Caco-2 (cell line): ENCODE measurements around the gene RSF1. TPM values are rescaled to one million over a fixed set of nuclear protein-coding genes. Genes with fewer than 3 reads are reported as not detected.

Experiments
- BruUV-seq: library from RNA; stranded (reverse); fragments of 400-500 nt; replicated peaks from 2 replicates; lab custom pipeline; 2021; lab: Mats Ljungman, UMichigan
- CTCF ChIA-PET: fragments of 300-600 bp; sonication (Branson Sonifier 250); formaldehyde crosslinking; loops from one replicate; lab custom pipeline; 2022; ENCODE audit warnings: antibody characterized with exemption; lab: Charles Lee
- POLR2A ChIA-PET: fragments of 300-600 bp; sonication (Branson Sonifier 250); formaldehyde crosslinking; loops from one replicate; lab custom pipeline; 2022; ENCODE audit warnings: antibody characterized with exemption; lab: Charles Lee
- DNase-seq, 2 experiments: peaks; one replicate each; pipeline versions ENCODE4 v3.0.0 to v3.0.0-alpha.2; 2020 to 2022
- H3K27me3 ChIP-seq: replicated peaks from 2 replicates; pipeline ENCODE4 v1.6.0; 2011; ENCODE audit warnings: low read length; ENCODE audit not compliant: control insufficient read depth, insufficient read depth
- H3K36me3 ChIP-seq: 2 replicates; pipeline ENCODE4 v1.5.1; 2011; ENCODE audit warnings: low read length; ENCODE audit not compliant: control insufficient read depth, insufficient read depth
- H3K4me1 ChIP-seq: fragments of 250-450 bp; sonication (Bioruptor Pico); 2 replicates; pipeline ENCODE4 v1.5.1; 2020; ENCODE audit warnings: mild to moderate bottlenecking
- H3K4me3 ChIP-seq: 2 replicates; pipeline ENCODE4 v1.5.1; 2011; ENCODE audit warnings: low read depth, mild to moderate bottlenecking, control low read depth, low read length
- H3K9me3 ChIP-seq: fragments of 250-450 bp; sonication (Bioruptor Pico); 2 replicates; pipeline ENCODE4 v1.5.1; 2020; ENCODE audit warnings: mild to moderate bottlenecking, moderate library complexity
- H3K27ac Mint-ChIP-seq: one replicate; pipeline ENCODE4 v1.8.0; 2022; ENCODE audit warnings: mixed read lengths; ENCODE audit not compliant: unreplicated experiment
- H3K27me3 Mint-ChIP-seq: one replicate; pipeline ENCODE4 v1.8.0; 2022; ENCODE audit warnings: mixed read lengths; ENCODE audit not compliant: insufficient read depth, unreplicated experiment
- H3K36me3 Mint-ChIP-seq: one replicate; pipeline ENCODE4 v1.8.0; 2022; ENCODE audit warnings: mild to moderate bottlenecking, mixed read lengths; ENCODE audit not compliant: insufficient read depth, unreplicated experiment
- H3K4me1 Mint-ChIP-seq: one replicate; pipeline ENCODE4 v1.8.0; 2022; ENCODE audit warnings: low read depth, mixed read lengths; ENCODE audit not compliant: unreplicated experiment
- H3K4me3 Mint-ChIP-seq: one replicate; pipeline ENCODE4 v1.8.0; 2022; ENCODE audit warnings: mild to moderate bottlenecking, moderate library complexity, mixed read lengths; ENCODE audit not compliant: unreplicated experiment
- H3K9me3 Mint-ChIP-seq: one replicate; pipeline ENCODE4 v1.8.0; 2022; ENCODE audit warnings: mixed read lengths; ENCODE audit not compliant: unreplicated experiment
- intact Hi-C: fragments of 100-400 bp; cut with micrococcal nuclease; formaldehyde crosslinking; loops from one replicate; pipeline ENCODE4 v1.10.0; 2022; ENCODE audit not compliant: unreplicated experiment
- total RNA-seq: library from RNA; stranded (reverse); gene quantifications from 2 replicates; pipeline ENCODE4 v1.2.3, GENCODE V29; 2022
- TF ChIP-seq, protein P1 (sequence below), 2 experiments: fragments of 200-600 bp in 1 of 2; IDR thresholded peaks; 1 replicate in 1 of 2; 2 replicates in 1 of 2; pipeline versions ENCODE4 v1.5.1 to v1.8.0; 2011 to 2022; ENCODE audit warnings: antibody characterized with exemption in 1 of 2, control low read depth in 1 of 2, inconsistent platforms in 1 of 2, low read depth in 1 of 2, low read length in 1 of 2, mild to moderate bottlenecking in 1 of 2, moderate library complexity in 1 of 2; ENCODE audit not compliant: insufficient read depth in 1 of 2, severe bottlenecking in 1 of 2, unreplicated experiment in 1 of 2

The RSF1 gene
- total RNA-seq, 1 experiment from 2014 or later = 121 TPM

DNA sequence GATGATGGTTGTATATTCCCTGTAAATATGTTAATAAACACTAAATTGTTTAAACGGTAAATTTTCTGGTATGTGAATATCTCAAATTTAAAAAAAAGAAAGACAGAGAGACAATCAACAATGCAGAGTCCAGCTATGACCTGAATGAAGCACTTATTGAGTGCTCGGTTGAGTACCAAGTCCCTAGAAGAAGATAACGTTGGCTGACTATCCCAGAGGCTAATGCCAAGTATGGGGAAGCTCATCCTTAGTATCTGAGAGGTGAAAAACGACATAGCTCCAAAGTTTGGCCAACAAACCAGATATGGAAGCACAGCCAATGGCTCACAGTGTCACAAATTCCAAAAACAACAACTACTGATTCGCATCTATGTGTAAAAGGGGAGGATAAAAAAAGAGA lies 71.3 kb downstream of the RSF1 start:
- Mint-ChIP-seq H3K36me3 (peaks cover 49% of the 10 kb centered on the region), H3K9me3 (peaks cover 6% of the 10 kb centered on the region), H3K27me3 (no peaks in the 10 kb centered on the region), H3K4me3 (no peak overlapping the region), H3K27ac (no peak overlapping the region), H3K4me1 (peaks cover 63% of the 10 kb centered on the region)
- Histone ChIP-seq H3K9me3 (no peaks in the 10 kb centered on the region), H3K4me1 (peaks cover 57% of the 10 kb centered on the region), H3K4me3 (no peak overlapping the region), H3K27me3 (no peaks in the 10 kb centered on the region), H3K36me3 (no peaks in the 10 kb centered on the region)
- intact Hi-C loops = no loop called here
- CTCF ChIA-PET = no interaction called here
- POLR2A ChIA-PET = no interaction called here
- TF ChIP-seq, protein P1, sequence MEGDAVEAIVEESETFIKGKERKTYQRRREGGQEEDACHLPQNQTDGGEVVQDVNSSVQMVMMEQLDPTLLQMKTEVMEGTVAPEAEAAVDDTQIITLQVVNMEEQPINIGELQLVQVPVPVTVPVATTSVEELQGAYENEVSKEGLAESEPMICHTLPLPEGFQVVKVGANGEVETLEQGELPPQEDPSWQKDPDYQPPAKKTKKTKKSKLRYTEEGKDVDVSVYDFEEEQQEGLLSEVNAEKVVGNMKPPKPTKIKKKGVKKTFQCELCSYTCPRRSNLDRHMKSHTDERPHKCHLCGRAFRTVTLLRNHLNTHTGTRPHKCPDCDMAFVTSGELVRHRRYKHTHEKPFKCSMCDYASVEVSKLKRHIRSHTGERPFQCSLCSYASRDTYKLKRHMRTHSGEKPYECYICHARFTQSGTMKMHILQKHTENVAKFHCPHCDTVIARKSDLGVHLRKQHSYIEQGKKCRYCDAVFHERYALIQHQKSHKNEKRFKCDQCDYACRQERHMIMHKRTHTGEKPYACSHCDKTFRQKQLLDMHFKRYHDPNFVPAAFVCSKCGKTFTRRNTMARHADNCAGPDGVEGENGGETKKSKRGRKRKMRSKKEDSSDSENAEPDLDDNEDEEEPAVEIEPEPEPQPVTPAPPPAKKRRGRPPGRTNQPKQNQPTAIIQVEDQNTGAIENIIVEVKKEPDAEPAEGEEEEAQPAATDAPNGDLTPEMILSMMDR (IDR thresholded peaks at IDR 0.05; ENCODE audit: insufficient read depth in 1 of 2, low read depth in 1 of 2, low read length in 1 of 2, severe bottlenecking in 1 of 2, unreplicated experiment in 1 of 2) = no peak
- no peak for DNase-seq
- BruUV-seq = no TSS peak

DNA sequence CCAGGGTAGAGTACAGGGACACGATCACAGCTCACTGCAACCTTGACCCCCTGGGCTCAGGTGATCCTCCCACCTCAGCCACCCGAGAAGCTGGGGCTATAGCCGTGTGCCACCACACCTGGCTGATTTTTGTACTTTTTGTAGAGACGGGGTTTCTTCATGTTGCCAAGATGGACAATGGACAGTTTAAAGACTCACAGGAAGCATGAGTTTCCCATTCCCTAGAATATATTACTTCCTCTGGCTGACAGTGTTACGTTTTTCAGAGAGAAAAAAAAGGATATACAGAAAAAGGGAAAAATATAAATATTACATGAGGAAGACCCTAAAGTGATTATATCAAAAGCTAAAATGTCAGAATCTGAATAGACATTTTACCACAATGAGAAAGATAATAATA lies 72.3 kb downstream of the RSF1 start:
- peaks cover 6% of the 10 kb centered on the region for H3K9me3 Mint-ChIP-seq
- no peak for DNase-seq
- H3K4me3 Mint-ChIP-seq = no peak overlapping the region
- H3K4me1 Mint-ChIP-seq = peaks cover 55% of the 10 kb centered on the region
- TF ChIP-seq, protein P1 (IDR thresholded peaks at IDR 0.05; ENCODE audit: insufficient read depth in 1 of 2, low read depth in 1 of 2, low read length in 1 of 2, severe bottlenecking in 1 of 2, unreplicated experiment in 1 of 2) = no peak
- no peaks in the 10 kb centered on the region for H3K36me3 ChIP-seq
- H3K9me3 ChIP-seq = no peaks in the 10 kb centered on the region
- H3K4me3 ChIP-seq = no peak overlapping the region
- no peaks in the 10 kb centered on the region for H3K27me3 Mint-ChIP-seq
- POLR2A ChIA-PET = no interaction called here
- H3K36me3 Mint-ChIP-seq = peaks cover 45% of the 10 kb centered on the region
- H3K27me3 ChIP-seq = no peaks in the 10 kb centered on the region
- no TSS peak for BruUV-seq
- intact Hi-C loops = no loop called here
- peaks cover 48% of the 10 kb centered on the region for H3K4me1 ChIP-seq
- CTCF ChIA-PET = no interaction called here
- peak overlapping the region; percentile 40 for H3K27ac Mint-ChIP-seq

DNA sequence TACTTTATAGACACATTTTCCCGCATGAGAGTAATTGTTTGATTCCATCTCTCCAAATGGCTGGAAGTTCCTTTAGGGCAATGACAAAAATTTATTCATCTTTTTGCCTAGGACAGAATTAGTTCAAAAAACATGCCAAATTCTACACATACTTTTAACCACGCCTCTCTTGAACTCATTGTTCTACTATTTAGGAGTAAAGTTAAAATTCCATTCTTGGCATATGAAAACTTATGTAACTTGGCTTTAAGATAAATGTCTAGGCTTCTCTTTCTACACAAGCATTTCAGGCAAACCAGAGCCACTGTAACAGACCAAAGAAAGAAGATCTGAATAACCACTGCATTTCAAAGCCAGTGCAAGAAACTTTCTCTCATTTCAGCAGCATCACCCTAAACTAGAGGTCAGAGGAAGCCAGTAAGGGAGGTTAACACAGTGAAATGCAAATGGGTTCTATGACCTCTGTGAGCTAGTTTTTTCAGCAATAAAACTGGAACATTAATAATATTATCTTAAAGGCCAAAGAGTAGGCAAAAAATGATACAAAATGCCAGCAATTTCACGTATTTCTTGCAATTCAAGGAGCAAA lies 73.0 kb downstream of the RSF1 start:
- Mint-ChIP-seq H3K4me1 (peaks cover 47% of the 10 kb centered on the region), H3K9me3 (peaks cover 6% of the 10 kb centered on the region), H3K27me3 (no peaks in the 10 kb centered on the region), H3K4me3 (no peak overlapping the region), H3K36me3 (peaks cover 38% of the 10 kb centered on the region), H3K27ac (peak overlapping the region; percentile 40)
- intact Hi-C loops = no loop called here
- H3K36me3 ChIP-seq = no peaks in the 10 kb centered on the region
- H3K4me1 ChIP-seq = peaks cover 40% of the 10 kb centered on the region
- TF ChIP-seq, protein P1 (IDR thresholded peaks at IDR 0.05; ENCODE audit: insufficient read depth in 1 of 2, low read depth in 1 of 2, low read length in 1 of 2, severe bottlenecking in 1 of 2, unreplicated experiment in 1 of 2) = no peak
- no peak for DNase-seq
- POLR2A ChIA-PET = no interaction called here
- H3K9me3 ChIP-seq = no peaks in the 10 kb centered on the region
- no peaks in the 10 kb centered on the region for H3K27me3 ChIP-seq
- CTCF ChIA-PET = no interaction called here
- no peak overlapping the region for H3K4me3 ChIP-seq
- BruUV-seq = no TSS peak
